Measurements from ENCODE around the gene VSTM2L.
"Not testable (repeated sequence)": the region's sequence is repeated elsewhere in the genome, so short reads cannot be mapped to it uniquely, and the experiment has no call there.

VSTM2L gene, protein sequence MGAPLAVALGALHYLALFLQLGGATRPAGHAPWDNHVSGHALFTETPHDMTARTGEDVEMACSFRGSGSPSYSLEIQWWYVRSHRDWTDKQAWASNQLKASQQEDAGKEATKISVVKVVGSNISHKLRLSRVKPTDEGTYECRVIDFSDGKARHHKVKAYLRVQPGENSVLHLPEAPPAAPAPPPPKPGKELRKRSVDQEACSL

DNA sequence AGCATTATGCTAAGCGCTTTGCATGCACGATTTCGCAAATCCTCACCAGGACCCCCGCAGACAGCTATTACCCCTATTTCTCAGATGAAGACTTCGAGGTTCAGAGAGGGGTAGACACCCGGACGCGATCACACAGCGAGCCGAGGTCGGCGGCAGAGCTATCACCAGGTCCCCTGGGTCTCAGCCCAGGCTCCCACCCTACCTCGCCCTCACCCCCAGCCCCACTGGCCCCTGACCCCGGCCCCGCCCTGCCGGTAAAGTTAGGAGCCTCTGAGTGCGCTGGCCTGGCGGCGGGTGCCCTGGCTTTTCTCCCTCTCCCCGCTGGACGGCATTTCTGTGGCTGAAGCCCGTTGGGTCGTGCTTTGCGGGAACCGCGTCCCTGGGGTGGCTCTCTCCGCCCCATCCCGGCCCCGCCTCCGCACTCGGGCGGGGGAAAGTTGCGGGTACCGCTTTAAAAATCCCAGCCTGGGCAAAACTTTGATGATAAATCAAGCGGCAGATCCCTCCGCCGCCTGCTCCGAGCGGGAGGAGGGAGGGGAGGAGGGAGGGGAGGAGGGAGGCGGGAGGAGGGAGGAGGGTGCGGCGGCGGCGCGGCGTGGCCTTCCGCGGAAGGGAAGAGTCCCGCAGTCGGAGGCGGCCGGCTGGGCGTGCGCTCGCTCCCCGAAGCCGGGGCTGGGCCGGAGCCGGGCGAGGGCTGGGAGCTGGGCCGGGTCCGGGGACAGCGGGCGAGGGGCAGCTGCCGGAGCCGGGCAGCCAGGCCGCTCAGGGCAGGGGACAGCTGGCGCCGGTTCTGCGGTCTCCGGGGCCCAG is at the start of gene VSTM2L:
Gene VSTM2L (plus strand): TSS at position 624 of the 810 bp plus-strand sequence. CDS start 224 bp downstream, outside the sequence.
- DNase-seq: peak; percentile 74

DNA sequence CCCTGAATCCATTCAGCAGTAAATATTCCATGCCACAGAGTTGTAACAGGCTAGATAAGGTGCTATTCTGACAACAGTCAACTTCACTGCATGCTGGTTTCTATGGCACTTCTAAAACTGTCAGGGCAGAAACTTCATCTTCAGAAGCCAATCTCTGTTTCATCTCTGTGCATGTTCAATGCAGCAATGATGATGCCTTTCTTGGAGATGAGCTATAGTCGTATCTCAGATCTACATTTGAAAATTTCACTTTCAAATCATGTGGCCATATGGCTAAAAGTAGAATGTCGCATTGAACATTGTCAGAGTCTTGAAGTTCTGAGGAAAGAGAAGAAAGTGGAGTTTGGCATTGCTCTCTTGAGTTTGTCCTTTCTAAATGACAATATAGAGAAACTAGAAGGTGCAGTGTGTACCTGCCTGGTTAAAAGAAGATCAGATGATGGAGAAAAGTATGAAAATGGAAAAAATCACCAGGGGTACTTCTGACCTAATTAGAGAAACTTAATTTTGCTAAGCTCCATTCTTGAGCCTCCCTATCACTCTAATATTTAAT is 49.0 kb upstream of the VSTM2L start:
- DNase-seq: no peak

DNA sequence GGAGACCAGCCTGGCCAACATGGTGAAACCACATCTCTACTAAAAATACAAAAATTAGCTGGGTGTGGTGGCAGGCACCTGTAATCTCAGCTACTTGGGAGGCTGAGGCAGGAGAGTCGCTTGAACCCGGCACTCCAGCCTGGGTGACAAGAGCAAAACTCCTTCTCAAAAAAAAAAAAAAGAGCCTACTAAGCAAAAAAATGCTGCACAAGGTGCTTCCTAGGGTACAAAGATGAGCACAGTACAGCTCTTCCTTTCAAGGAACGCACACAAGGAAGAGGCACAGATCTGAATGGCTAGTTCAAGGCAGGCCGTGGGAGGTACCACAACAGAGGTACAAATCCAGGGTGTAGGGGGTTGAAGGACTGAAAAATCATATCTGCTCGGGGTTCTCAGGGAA is 46.9 kb upstream of the VSTM2L start:
- not testable (repeated sequence) for DNase-seq

DNA sequence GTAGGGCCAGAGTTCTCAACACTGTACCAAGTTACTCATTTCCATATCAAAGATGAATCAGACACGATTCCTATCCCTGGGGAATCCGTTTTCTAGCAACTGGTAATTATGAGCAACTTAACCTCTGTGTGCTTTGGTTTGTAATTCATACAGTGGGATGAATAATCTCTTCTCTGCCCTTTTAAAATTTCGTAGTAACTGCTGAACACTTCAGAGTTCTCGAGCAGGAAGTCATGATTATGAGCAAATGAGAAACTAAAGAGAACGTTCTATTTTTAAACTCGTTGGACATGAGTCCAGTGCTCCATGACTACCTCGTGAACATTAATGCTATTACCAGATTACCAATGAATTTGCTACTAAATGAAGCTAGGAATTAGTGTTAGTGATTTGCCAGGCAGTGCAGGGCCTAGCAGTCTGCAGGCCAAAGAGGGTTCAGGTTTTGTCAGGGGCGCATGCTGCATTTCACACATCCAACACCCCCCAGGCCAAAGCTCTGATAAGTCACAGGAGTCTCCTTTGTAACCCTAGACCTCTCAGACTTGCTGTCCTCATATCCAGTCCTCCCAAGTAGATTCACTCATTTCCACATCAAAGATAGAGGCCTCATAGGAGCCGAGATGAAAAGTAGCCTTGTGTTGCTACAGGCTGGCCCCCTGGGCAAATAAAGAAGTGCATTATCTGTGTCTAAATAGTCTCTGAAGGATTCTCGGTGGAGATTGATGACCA is 45.8 kb upstream of the VSTM2L start:
- DNase-seq: no peak

DNA sequence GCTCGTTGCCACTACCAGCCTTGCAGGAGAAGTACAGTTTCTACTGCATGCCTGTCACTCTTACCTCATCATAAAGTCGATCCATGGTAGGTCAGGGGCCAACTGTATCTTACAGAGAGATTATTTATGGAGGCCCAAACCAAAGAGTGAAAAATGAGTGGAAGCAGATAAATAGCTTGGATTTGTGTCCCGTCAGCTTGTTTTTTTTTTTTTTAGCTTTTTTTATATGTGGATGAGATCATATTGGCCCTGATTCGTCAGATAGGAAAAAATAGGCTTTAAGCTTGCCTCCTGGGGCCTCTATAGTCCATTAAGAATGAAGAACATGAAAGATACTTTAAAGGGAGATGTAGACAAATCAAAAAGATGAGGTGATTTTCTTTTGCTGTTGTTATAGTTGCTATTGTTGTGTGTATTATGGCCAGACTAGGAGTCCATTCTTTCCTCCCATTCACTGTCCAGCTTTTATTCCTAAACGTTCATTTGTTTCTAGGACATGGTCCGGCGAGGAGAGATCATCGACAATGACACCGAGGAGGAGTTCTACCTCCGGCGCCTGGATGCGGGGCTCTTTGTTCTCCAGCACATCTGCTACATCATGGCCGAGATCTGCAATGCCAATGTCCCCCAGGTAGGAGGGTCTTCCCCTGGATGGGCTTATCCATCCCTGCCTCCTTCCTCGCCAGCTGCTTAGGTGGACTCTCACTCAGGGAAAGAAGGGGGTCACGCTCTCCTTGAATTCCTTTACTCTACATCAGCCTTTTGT is 43.3 kb upstream of the VSTM2L start:
- DNase-seq: no peak

DNA sequence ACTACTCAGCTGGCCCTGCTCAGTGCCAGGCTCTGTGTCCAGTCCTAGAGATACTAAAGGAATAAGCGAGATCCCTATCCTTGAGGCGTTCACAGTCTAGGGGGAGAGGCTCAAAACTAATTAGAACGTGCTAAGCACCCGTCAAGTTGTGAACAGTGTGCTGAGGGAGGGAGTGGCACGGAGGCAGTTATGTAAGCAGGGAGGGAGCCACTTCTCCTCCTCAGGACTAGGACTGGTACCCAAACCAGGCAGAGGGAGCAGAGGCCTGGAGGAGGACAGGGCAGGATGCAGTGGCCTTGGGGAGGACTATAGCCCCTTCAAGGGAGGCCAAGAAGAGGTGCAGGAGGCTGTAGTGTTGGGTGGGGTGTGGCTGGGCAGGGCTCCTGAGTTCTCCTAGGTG is 39.6 kb upstream of the VSTM2L start:
- DNase-seq: no peak

DNA sequence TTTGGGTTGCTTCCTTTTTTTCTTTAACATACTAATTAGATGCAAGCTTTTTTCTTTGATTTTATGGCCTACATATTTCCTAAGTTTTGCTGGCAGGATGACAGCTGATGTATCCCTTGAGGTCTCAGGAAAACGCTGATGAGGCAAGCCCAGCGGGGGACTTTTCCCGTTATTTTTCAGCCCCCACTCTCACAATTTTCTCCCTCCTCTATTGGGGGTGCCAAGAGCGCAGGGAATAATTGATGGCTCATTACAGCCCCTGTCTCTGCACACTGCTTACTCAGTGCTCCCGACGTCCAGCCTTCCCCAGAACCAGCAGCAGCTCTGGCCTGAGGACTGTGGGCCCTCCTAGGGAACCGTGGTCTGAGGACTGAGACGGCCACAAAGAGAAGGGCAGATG is 38.6 kb upstream of the VSTM2L start:
- no peak for DNase-seq

DNA sequence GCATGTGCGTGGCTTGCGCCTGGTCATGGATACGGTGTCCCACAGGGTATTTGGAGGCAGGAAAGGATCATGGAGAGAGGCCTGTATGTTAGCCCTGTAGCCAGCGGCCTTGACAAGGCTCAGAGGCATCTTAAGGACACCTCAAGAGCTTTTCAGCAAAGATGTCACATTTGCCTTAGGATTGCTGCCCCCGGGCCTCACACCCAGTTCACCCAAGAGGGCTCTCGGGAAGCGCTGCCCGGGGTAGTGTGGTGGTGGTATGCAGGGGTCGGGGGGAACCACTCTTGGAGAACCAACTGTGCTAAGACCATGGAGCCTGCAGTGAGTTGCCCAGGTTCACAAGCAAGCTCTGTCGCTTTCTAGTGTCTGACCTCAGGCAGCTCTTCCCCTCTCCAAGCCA is 36.9 kb upstream of the VSTM2L start:
- DNase-seq: no peak

DNA sequence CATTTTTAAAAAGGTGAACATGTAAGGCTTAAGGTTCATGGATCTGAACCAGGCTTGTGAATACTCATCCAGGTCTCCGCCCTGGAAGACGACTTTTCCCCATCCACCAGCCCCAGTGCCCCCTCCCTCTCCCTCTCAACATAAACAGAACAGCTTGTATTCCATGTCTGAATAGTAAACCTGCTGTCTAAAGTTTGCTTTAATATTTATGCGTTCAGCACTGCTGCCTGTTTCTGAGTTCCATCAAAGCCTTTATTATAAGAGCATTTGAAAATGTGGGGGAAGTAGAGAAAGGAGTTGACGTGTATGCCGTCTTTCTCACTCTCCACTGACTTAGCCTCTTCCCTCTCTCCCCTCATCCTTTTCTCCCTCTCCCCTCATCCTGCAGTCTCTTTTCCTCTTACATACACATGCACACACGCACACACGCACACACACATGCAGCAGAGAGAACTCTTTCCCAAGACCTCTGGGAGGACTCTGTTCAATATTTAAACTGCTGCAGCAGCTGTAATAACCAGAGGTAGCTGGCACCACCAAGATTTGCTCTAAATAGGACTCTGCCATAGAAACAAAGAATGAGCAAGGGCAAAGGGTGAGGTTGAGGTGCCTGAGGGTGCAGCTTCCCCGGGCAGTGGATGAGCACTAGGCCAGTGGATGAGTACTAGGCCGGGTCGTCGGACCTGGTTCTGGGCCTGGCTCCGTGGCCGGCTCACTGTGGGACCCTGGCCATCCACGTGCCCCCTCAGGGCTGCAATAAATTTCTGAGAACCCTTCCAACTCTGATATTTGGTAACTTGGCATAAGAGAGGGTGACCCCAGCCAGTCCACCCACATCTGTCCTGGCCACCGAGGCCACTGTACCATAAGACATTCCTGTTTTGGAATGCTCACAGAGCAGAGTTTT is 35.4 kb upstream of the VSTM2L start:
- DNase-seq: no peak

DNA sequence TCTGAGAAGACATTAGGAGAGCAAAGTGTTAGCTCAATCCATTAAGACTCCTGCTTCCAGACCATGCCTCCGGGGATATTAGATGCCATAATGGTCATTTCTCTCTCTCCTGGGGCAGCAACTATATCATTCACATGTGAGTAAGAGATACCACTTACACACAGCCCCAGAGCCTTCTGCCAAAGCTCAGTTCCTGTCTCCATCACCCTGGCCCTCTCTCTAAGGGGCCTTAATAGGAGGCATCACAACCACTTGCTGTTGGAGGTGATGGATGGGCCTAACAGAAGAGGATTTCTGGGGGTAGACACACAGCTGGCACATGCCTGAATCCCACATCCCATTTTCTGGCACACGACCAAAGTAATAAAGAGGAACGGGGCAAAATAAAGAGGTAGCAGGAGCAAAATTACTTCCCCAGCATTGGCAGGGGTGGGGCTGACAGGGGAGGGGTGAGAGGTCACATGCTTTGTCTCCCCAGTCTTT is 34.0 kb upstream of the VSTM2L start:
- DNase-seq: peak; percentile 7

DNA sequence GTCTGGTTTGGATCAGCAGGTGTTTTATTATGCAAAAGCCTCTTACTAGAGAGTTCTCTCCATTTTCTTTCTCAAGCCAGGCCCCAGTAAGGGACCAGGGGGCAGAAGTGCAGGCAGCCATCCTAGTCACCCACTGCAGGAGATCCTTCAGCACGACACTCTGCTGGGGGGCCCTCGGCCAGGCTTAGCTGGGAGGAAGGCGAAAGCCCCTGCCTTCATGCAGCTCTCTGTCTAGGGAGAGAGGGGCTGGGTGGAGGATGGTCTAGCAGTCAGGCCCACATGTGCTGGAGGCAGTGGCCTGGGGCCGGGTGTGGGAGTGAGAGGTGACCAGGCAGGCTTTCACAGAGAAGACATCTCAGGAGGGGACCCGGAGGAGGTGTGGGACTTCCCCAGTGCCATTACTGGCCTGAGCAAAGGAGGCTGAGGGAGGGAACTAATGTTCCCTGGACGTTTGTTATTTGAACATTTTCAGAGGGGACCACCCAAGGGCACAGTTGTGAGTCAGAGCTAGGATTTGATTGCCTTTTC is 33.5 kb upstream of the VSTM2L start:
- no peak for DNase-seq

DNA sequence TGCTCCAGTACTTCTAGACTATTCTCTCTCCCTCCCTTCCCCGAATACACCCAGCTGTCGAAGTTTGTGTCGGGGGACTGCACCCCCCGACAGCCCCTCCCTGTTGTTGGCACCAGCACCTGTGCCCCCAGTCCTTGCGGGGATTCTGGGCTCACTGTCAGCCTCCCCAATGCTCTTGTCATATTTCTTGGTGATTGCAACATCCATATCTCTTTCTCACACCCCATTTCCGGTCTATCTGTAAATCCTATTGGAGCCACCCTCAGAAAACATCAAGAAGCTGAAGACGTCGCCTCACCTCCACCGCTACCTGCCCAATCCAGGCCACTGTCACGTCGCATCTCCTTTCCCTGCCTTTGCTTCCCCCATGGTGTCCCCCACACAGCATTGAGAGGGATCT is 32.6 kb upstream of the VSTM2L start:
- DNase-seq: no peak

DNA sequence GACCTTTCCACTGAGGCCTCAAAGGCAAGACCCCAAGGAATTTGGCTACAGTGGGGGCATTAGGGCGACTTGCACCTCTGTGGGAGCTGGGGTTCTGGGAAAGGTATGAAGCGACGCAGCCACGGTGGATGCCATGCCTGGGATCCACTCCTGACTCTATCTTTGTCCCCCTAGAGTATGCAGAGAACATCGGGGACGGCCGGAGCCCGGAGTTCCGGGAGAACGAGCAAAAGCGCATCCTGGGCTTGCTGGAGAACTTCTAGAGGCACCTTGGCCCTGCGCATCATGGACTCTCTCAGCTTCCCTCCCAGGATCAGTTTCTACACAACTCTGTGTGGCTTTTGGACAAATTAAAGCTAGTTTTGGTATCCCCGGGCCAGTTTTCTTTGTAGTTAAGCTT is 31.2 kb upstream of the VSTM2L start:
- DNase-seq: no peak

DNA sequence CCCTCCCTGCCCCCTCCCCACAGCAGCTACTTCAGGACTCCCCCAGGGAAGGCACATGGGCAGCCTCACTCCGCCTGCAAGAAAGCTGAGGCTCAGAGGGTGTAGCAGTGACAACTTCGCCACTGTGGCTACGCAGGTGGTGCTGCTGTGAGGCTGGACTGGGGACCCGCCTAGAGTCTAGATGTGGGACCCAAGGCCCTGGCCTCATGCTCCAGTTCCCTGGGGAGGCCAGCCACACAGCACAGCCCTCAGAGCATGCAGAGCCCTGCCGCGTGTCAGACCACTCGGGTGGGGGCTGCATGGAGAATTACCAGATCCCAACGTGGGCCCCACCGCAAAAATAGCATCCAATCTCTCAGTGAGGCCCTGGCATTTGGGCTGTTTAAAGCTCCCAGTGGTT is 30.8 kb upstream of the VSTM2L start:
- no peak for DNase-seq

DNA sequence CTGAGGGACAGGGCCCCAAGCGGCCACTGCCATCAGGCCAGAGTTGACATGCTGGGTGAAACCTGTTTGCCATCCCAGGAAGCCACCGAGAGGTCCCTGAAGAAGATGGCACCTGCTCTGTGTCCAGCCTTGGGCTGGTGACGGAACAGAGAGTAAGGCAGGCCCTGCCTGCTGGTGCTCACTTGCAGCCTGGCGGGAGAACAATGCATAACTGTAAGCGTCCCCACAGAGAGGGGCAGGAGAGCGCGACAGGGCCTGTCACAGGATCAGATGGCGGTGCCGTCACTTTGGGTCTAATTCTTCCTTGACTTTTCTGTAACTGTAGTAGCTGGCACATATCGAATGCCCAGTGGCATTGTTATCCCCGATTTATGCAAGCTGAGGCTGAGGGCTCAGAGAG is 29.0 kb upstream of the VSTM2L start:
- DNase-seq: no peak

DNA sequence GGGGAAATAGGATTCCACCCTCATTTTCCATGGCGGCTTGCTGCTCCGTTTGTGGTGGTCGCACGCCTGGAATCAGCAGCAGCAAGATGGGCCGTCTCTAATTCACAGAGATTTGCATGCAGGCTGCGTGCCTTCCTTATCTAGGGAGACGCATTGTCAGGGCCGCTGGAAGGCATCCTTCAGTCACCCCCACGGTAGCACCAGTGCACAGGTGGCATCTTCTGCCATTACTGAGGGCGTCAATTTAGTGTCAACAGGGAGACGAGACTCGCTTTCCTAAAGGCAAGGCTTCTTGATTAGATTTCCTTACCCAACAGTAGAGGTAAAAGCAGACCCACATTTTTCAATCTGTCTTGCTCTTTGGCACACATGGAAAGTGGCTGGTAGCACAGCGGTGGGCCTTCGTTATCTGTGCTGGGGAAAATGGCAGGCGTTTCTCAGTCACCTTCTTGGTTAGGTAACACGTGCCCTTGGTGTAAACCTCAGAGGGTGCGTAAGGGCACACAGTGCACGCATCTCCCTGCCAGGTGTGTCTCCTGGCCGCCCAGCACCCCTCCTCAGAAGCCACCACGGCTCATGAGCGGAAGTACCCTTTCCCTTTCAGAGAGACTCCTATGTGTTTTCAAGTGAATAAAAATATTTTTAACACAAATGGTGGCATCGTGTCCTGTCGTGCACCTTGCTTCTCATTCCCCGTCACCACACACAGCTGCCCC is 27.3 kb upstream of the VSTM2L start:
- no peak for DNase-seq

DNA sequence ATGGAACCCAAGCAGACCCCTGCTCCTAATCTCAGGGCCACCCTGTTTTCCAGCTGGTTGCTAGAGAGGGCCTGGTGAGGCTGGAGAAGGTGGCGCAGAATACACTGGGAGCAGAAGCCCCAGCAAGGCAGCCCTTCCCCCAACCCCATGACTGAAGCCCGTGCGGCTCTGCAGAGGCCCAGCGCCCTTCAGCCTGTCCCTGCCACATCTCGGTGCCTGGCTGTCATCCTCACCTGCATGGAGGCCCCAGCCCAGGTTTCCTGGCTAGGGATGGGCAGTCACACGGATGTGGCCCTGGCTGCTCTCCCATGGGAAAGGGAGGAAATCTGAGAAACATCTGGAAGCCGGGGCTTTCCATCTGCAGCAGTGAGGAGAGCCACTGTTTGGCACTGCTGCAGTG is 26.1 kb upstream of the VSTM2L start:
- no peak for DNase-seq

DNA sequence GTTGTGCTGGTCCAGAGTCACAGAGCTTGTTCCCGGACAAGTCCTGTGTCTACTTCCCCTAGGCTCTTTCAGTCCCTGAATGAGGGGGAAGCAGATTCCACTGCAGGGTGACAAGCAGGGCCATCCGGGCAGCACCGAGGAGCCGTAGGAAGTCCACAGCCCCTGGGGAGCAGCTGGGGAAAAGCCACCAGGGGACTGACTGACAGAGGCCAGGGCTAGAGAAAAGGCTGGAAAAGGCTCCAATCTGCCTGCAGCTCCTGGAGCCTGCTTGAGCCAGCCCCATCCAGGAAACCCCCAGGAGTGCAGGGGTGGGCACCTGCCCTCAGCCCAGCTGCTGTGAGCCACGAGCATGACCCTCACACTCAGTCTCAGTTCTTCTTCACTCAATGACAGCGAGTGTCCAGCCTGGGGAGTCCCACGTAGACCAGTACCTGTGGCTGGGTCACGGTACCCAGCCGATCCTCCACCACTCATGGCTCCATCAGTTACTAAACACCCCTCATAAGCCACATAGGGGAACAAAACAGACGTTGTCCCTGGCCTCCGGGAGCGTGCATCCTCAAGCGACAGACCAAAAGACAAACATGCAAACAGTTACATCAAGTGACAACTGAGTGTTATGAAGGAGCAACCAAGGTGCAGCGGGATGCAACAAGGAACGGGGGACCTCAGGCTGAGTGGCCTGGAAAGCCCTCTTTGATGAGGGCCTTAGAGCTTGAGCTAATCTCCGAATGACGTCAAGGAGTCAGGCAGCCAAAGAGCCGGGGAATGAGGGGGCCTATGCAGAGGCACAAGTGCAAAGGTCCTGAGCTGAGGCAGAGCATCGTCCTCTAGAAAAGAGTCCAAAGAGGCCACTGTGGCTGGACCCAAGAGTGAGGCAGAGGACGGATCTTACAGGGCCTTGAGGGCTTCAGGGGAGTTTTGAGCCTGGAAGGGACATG is 24.8 kb upstream of the VSTM2L start:
- DNase-seq: no peak

DNA sequence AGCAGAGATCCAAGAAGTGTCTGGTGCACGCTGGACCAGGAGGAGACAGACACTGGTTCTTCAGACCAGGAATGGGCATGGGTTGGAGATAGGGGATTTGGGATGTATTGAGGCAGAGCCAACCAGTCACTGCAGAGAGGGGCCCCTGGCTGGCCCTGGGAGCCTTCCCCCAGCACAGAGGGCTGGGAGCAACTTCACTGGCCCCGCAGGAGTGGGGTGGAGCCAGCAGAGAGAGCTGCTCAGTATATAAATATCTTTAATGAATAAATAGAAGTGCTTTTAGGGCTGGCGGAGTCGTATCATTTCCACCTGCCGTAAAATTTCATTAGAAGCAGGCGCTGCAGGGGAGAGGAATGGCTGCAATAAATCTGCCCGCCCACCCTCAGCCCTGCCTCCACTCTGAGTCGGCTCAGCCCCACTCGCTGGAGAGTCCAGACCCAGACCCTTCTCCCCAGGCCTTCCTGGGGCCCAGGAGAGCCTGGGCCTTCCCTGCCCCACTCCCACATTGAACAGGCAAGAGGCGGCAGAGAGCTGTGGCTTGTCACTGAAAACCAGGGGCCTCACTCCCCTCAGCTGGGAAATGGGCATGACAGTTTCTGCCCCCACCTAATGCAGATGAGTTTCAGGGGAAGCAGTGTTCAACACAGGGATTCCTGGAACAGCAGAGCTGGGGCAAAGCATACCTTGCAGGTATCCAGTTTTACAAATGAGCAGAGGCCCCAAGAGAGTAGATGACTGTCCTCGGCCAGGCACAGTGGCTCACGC is 23.9 kb upstream of the VSTM2L start:
- DNase-seq: no peak
